Retinal pigment epithelial cell (primary cell): ENCODE measurements around the gene PRKCH.

Source experiments
- DNase-seq: peaks from one replicate; pipeline ENCODE4 v3.0.0-alpha.2; 2010; ENCODE audit warnings: low read depth
- H3K4me3 ChIP-seq: 2 replicates; pipeline ENCODE4 v1.5.1; 2011; ENCODE audit warnings: mild to moderate bottlenecking, low read length, control low read depth, moderate library complexity
- CTCF ChIP-seq: conservative IDR thresholded peaks from 2 replicates; pipeline ENCODE4 v1.5.1; 2011; ENCODE audit warnings: low read depth, low read length, control low read depth, inconsistent platforms

Gene PRKCH

DNA sequence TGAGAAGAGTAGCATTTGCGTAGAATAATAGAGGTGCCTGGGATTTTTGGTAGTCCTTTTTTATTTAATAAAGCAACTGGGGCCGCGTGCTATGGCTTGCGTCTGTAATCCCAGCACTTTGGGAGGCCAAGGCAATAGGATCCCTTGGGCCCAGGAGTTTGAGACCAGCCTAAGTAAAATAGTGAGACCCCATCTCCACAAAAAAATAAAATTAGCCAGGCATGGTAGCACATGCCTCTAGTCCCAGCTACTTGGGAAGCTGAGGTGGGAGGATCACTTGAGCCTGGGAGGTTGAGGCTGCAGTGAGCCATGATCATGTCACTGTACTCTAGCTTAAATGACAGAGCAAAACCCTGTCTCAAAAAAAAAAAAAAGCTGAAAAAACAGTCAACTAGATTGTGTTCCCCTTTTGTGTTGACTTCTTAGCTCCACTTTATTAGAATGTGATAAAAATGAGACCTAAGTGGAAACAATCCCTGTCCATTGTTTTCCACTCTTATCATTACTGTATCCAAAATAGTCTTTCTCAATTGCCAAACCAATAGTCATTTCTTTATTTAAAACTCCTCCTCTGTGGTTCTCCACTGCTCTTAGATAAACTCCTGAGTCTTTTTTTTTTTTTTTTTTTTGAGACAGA is 7.4 kb downstream of the PRKCH start:
- no peak overlapping the region for H3K4me3 ChIP-seq
- TF ChIP-seq CTCF: no peak
- no peak for DNase-seq

- no peak overlapping the region for H3K4me3 ChIP-seq
- DNase-seq: no peak
- no peak for TF ChIP-seq CTCF
Observed at GRCh38 chr14:61329478-61330051, 8.2 kb downstream of the PRKCH start.

GRCh38 chr14:61330511-61330910 is 9.1 kb downstream of the PRKCH start:
- TF ChIP-seq CTCF: no peak
- DNase-seq: no peak
- H3K4me3 ChIP-seq: no peak overlapping the region

DNA sequence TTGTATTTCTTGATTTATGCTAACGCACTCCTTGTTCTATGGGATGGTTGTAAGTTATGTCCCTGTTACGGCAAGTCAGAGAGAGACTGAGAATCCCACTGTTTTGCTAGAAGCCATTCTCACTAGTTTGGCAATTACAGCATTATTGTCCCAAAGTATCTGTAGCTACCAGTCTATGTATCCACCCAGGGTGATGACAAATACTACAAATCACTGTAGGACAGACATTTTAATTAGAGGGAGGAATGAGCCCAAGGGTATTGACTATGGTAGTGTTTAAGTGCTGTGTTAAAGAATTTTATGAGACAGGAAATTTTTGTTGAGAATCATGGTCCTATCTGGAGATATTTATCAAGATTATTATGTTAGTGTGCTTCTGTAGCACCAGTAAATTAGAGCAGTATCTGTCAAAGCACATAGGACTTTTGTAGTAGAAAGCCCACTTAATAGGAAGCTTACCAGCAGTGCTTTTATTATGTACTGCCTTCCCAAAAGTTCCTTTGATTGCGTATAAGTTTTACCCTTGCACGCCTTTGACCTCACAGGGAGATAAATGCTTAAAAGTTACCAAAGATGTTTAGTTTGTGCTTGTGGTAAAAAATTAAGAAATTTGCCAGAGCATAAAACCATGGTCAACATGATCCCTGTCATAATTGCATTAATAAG is 10.7 kb downstream of the PRKCH start:
- H3K4me3 ChIP-seq: no peak overlapping the region
- no peak for TF ChIP-seq CTCF
- DNase-seq: no peak

DNA sequence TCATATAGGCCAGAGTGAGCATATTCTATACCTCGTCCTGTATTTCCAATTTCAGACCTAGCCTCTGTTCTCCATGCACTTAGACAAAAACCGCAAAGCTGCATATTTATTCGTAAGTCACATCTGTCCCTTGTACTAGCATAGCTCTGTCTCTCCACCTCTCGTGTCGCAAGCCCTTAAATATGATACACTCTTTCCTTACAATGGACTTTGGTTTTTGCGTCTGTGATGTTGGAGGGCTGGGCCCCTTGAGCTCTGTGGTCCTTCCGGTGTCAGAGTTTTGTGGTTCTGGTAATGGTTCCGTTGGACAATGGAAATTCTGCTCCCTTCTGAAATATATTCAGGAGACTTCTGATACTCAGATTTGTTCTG is 11.3 kb downstream of the PRKCH start:
- DNase-seq: no peak
- no peak for TF ChIP-seq CTCF
- H3K4me3 ChIP-seq: no peak overlapping the region

DNA sequence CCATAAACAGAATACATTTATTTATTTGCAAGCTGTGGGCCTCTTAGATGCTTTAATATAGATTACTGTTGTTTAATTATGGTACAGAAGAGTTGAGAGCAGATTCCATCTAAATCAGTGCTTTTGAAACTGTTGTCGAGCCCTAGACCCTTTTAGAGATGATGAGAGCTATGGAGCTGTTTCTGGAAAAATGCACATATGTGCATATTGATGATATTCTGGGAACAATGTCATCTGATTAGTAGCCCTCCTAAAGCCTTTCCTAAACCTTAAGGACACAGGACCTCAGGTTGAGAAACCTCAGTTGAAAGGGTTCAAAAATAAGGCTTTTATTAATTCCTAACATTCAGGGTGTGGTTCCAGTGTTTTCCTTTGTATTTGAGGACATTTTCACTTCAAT is 11.7 kb downstream of the PRKCH start:
- no peak overlapping the region for H3K4me3 ChIP-seq
- DNase-seq: no peak
- TF ChIP-seq CTCF: no peak

DNA sequence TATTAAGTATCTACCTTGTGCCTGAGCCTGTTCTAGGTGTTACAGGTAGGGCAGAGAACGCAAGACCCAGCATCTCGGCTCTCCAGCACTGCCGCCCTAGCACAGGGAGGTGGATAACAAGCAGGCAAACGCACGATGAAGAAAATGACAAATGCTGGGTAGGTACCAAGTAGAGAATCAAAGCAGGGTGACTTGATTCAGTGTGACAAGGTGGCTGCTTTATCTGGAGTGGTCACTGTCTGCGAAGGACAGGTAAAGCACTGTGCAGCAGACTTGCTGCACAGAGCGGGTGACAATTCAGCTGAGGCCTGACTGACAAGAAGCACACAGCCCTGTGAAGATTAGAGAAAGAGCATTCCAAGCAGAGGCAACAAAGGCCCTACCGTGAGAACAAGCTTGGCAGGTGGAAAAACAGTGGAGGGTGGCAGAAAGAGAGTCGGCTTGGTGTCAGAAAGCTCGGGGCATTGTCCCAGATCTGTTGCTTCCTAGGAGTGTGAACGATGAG is 12.9 kb downstream of the PRKCH start:
- no peak for DNase-seq
- TF ChIP-seq CTCF: no peak
- no peak overlapping the region for H3K4me3 ChIP-seq
